Caco-2 (cell line): ENCODE data around the gene YIPF3. TPM values are rescaled to one million over a fixed set of nuclear protein-coding genes. Genes with fewer than 3 reads are reported as not detected.

Experiments used
- BruUV-seq: library from RNA; stranded (reverse); fragments of 400-500 nt; replicated peaks from 2 replicates; lab custom pipeline; 2021; lab: Mats Ljungman, UMichigan
- CTCF ChIA-PET: fragments of 300-600 bp; sonication (Branson Sonifier 250); formaldehyde crosslinking; loops from one replicate; lab custom pipeline; 2022; ENCODE audit warnings: antibody characterized with exemption; lab: Charles Lee
- POLR2A ChIA-PET: fragments of 300-600 bp; sonication (Branson Sonifier 250); formaldehyde crosslinking; loops from one replicate; lab custom pipeline; 2022; ENCODE audit warnings: antibody characterized with exemption; lab: Charles Lee
- DNase-seq, 2 experiments: peaks; one replicate each; pipeline versions ENCODE4 v3.0.0 to v3.0.0-alpha.2; 2020 to 2022
- H3K27me3 ChIP-seq: replicated peaks from 2 replicates; pipeline ENCODE4 v1.6.0; 2011; ENCODE audit warnings: low read length; ENCODE audit not compliant: control insufficient read depth, insufficient read depth
- H3K36me3 ChIP-seq: 2 replicates; pipeline ENCODE4 v1.5.1; 2011; ENCODE audit warnings: low read length; ENCODE audit not compliant: control insufficient read depth, insufficient read depth
- H3K4me1 ChIP-seq: fragments of 250-450 bp; sonication (Bioruptor Pico); 2 replicates; pipeline ENCODE4 v1.5.1; 2020; ENCODE audit warnings: mild to moderate bottlenecking
- H3K4me3 ChIP-seq: 2 replicates; pipeline ENCODE4 v1.5.1; 2011; ENCODE audit warnings: low read depth, mild to moderate bottlenecking, control low read depth, low read length
- H3K9me3 ChIP-seq: fragments of 250-450 bp; sonication (Bioruptor Pico); 2 replicates; pipeline ENCODE4 v1.5.1; 2020; ENCODE audit warnings: mild to moderate bottlenecking, moderate library complexity
- H3K27ac Mint-ChIP-seq: one replicate; pipeline ENCODE4 v1.8.0; 2022; ENCODE audit warnings: mixed read lengths; ENCODE audit not compliant: unreplicated experiment
- H3K27me3 Mint-ChIP-seq: one replicate; pipeline ENCODE4 v1.8.0; 2022; ENCODE audit warnings: mixed read lengths; ENCODE audit not compliant: insufficient read depth, unreplicated experiment
- H3K36me3 Mint-ChIP-seq: one replicate; pipeline ENCODE4 v1.8.0; 2022; ENCODE audit warnings: mild to moderate bottlenecking, mixed read lengths; ENCODE audit not compliant: insufficient read depth, unreplicated experiment
- H3K4me1 Mint-ChIP-seq: one replicate; pipeline ENCODE4 v1.8.0; 2022; ENCODE audit warnings: low read depth, mixed read lengths; ENCODE audit not compliant: unreplicated experiment
- H3K4me3 Mint-ChIP-seq: one replicate; pipeline ENCODE4 v1.8.0; 2022; ENCODE audit warnings: mild to moderate bottlenecking, moderate library complexity, mixed read lengths; ENCODE audit not compliant: unreplicated experiment
- H3K9me3 Mint-ChIP-seq: one replicate; pipeline ENCODE4 v1.8.0; 2022; ENCODE audit warnings: mixed read lengths; ENCODE audit not compliant: unreplicated experiment
- intact Hi-C: fragments of 100-400 bp; cut with micrococcal nuclease; formaldehyde crosslinking; loops from one replicate; pipeline ENCODE4 v1.10.0; 2022; ENCODE audit not compliant: unreplicated experiment
- total RNA-seq: library from RNA; stranded (reverse); gene quantifications from 2 replicates; pipeline ENCODE4 v1.2.3, GENCODE V29; 2022
- TF ChIP-seq, protein P1 (sequence below), 2 experiments: fragments of 200-600 bp in 1 of 2; IDR thresholded peaks; 1 replicate in 1 of 2; 2 replicates in 1 of 2; pipeline versions ENCODE4 v1.5.1 to v1.8.0; 2011 to 2022; ENCODE audit warnings: antibody characterized with exemption in 1 of 2, control low read depth in 1 of 2, inconsistent platforms in 1 of 2, low read depth in 1 of 2, low read length in 1 of 2, mild to moderate bottlenecking in 1 of 2, moderate library complexity in 1 of 2; ENCODE audit not compliant: insufficient read depth in 1 of 2, severe bottlenecking in 1 of 2, unreplicated experiment in 1 of 2

The YIPF3 gene
- total RNA-seq, 1 experiment from 2014 or later: 99.8 TPM

DNA sequence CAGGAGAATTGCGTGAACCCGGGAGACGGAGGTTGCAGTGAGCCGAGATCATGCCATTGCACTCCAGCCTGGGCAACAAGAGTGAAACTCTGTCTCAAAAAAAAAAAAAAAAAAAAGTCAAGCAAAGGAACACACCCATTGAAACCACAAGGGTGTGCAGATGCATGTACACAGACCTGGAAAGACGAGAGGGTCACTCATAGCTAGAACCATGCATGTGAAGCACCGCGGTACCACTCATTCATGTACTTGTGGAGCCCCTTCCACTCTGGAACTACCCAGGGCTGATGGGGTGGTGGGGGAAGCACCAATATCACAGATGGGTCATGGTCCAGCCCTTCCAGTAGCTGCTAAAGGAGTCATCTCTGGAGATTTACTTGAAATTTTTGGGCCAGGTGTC is 46.8 kb downstream of the YIPF3 start:
- Mint-ChIP-seq H3K4me1 (no peaks in the 10 kb centered on the region), H3K27ac (no peak overlapping the region), H3K36me3 (no peaks in the 10 kb centered on the region), H3K27me3 (no peaks in the 10 kb centered on the region), H3K4me3 (no peak overlapping the region), H3K9me3 (no peaks in the 10 kb centered on the region)
- H3K27me3 ChIP-seq: no peaks in the 10 kb centered on the region
- ChIA-PET POLR2A (interaction anchor here (0.7 kb wide), 1 partner anchor 27 kb away, joined by 4 read pairs; no protein-coding TSS in a partner anchor), CTCF (interaction anchor here (0.7 kb wide), 1 partner anchor 101 kb away, joined by 6 read pairs; the partner anchor contains the start of gene ZNF318)
- H3K4me1 ChIP-seq: no peaks in the 10 kb centered on the region
- H3K36me3 ChIP-seq: no peaks in the 10 kb centered on the region
- no peak overlapping the region for H3K4me3 ChIP-seq
- BruUV-seq: no TSS peak
- no peak for DNase-seq
- no peaks in the 10 kb centered on the region for H3K9me3 ChIP-seq
- intact Hi-C loops: no loop called here
- TF ChIP-seq, protein P1, sequence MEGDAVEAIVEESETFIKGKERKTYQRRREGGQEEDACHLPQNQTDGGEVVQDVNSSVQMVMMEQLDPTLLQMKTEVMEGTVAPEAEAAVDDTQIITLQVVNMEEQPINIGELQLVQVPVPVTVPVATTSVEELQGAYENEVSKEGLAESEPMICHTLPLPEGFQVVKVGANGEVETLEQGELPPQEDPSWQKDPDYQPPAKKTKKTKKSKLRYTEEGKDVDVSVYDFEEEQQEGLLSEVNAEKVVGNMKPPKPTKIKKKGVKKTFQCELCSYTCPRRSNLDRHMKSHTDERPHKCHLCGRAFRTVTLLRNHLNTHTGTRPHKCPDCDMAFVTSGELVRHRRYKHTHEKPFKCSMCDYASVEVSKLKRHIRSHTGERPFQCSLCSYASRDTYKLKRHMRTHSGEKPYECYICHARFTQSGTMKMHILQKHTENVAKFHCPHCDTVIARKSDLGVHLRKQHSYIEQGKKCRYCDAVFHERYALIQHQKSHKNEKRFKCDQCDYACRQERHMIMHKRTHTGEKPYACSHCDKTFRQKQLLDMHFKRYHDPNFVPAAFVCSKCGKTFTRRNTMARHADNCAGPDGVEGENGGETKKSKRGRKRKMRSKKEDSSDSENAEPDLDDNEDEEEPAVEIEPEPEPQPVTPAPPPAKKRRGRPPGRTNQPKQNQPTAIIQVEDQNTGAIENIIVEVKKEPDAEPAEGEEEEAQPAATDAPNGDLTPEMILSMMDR (IDR thresholded peaks at IDR 0.05; ENCODE audit: insufficient read depth in 1 of 2, low read depth in 1 of 2, low read length in 1 of 2, severe bottlenecking in 1 of 2, unreplicated experiment in 1 of 2): no peak

DNA sequence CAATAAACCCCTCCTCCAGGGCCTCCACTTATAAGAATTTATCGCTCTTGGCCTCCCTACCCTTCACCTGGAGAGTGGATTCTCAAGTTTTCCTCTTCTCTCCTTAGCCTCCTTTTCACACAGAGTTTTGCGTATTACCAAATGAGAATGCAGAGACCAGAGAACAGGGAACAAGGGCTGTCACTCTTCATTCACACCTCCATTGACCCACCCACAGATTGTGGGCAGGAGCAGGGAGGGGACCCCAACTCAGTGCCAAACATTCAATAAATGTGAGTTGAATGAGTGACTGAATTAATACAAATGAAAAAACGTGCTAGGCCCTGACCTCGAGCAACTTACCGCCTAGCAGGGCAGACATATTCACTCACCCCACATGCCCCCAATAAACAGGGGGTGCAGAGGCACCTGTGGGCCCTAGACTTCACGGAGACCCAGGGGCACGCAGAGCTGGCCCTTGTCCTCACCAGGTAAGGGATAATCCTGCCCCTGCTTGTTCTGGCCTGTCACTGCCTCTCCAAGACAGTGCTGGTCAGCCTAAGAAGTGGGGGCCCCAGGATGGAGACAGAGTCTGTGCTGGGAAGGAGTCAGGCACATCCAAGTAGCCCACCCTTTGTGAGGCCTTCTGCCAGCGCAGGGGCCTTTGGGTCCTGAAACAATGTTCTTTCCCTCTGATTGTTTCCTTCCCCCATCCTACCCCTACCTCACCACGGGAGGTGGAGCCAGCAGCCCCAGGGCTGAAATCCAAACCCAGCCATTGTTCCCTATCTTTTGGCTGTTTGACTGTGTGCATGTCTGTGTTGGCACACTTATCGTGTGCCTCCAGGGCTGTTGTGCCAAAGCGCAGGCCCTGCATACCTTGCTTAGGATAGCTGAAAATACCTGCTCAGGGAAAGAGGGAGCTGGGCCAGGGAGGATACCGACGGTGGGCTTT is 47.7 kb downstream of the YIPF3 start:
- CTCF ChIA-PET: no interaction called here
- Mint-ChIP-seq H3K9me3 (no peaks in the 10 kb centered on the region), H3K36me3 (no peaks in the 10 kb centered on the region)

DNA sequence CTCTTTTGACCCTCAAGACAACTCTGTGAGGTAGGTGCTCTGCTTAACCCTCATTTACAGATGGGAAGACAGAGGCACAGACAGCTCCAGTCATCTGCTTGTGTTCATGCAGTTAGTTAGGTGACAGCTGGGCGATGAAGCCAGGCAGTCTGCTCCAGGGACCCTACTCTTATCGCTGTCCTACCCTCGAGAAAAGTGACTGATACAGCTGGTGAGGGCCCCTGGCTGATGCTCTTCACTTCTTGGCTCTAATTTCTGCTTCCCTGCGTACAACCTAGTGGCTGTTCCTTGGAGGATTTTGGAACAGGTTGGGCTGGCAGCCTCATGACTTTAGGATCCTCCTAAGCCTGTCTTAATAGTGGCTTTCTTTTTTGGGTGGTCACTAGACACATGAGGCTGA is 48.5 kb downstream of the YIPF3 start:
- no peak overlapping the region for H3K4me3 ChIP-seq
- no peaks in the 10 kb centered on the region for H3K36me3 Mint-ChIP-seq
- POLR2A ChIA-PET: no interaction called here
- CTCF ChIA-PET: no interaction called here
- H3K4me1 Mint-ChIP-seq: no peaks in the 10 kb centered on the region
- TF ChIP-seq, protein P1 (IDR thresholded peaks at IDR 0.05; ENCODE audit: insufficient read depth in 1 of 2, low read depth in 1 of 2, low read length in 1 of 2, severe bottlenecking in 1 of 2, unreplicated experiment in 1 of 2): no peak
- no peaks in the 10 kb centered on the region for H3K36me3 ChIP-seq
- H3K27me3 Mint-ChIP-seq: peaks cover under 1% of the 10 kb centered on the region
- intact Hi-C loops: no loop called here
- no peaks in the 10 kb centered on the region for H3K4me1 ChIP-seq
- no peak for DNase-seq
- no peak overlapping the region for H3K4me3 Mint-ChIP-seq
- no peaks in the 10 kb centered on the region for H3K9me3 ChIP-seq
- H3K9me3 Mint-ChIP-seq: no peaks in the 10 kb centered on the region
- no peak overlapping the region for H3K27ac Mint-ChIP-seq
- no peaks in the 10 kb centered on the region for H3K27me3 ChIP-seq
- no TSS peak for BruUV-seq

More for the DNA sequence above, 47.7 kb downstream of the YIPF3 start:
- Histone ChIP-seq H3K4me3 (no peak overlapping the region), H3K9me3 (no peaks in the 10 kb centered on the region), H3K27me3 (no peaks in the 10 kb centered on the region), H3K4me1 (no peaks in the 10 kb centered on the region), H3K36me3 (no peaks in the 10 kb centered on the region)
- H3K4me1 Mint-ChIP-seq: no peaks in the 10 kb centered on the region
- TF ChIP-seq, protein P1 (IDR thresholded peaks at IDR 0.05; ENCODE audit: insufficient read depth in 1 of 2, low read depth in 1 of 2, low read length in 1 of 2, severe bottlenecking in 1 of 2, unreplicated experiment in 1 of 2): no peak
- H3K4me3 Mint-ChIP-seq: no peak overlapping the region
- no peak overlapping the region for H3K27ac Mint-ChIP-seq
- no peak for DNase-seq
- no peaks in the 10 kb centered on the region for H3K27me3 Mint-ChIP-seq
- intact Hi-C loops: no loop called here
- BruUV-seq: no TSS peak
- POLR2A ChIA-PET: no interaction called here
